Naive thymus-derived CD8-positive, alpha-beta T cell (primary cell): ENCODE results near the gene GORASP2. TPM values are rescaled to one million over a fixed set of nuclear protein-coding genes. Genes with fewer than 3 reads are reported as not detected.
A peak's percentile ranks its signal among the peaks of the same experiment; 100 is the strongest.

Experiments
- ATAC-seq, 2 donors: fragments of 150-1000 bp; cut with Tn5 transposase in 1 of 2; sonication (Bioruptor Pico), chemical (Tn5 transposase) in 1 of 2; 1 replicate in 1 of 2; 2 replicates in 1 of 2; pipeline ENCODE4 v1.10.0; 2021; ENCODE audit warnings: mild to moderate bottlenecking in 2 of 2, moderate library complexity in 2 of 2
- POLR2A ChIA-PET: fragments of 350-600 bp; sonication (Branson Sonifier 250); formaldehyde crosslinking; loops from one replicate; lab custom pipeline; 2021; ENCODE audit warnings: antibody characterized with exemption; lab: Charles Lee
- DNase-seq, 10 donors: peaks; one replicate each; pipeline versions ENCODE4 v3.0.0 to v3.0.0-alpha.2; 2020 to 2022
- H3K27ac Mint-ChIP-seq, 10 donors: one replicate each; pipeline ENCODE4 v1.8.0; 2020 to 2022; ENCODE audit warnings: mild to moderate bottlenecking in 10 of 10, mixed read lengths in 10 of 10, moderate library complexity in 4 of 10, inconsistent platforms in 1 of 10
- H3K27me3 Mint-ChIP-seq, 5 donors: one replicate each; pipeline ENCODE4 v1.8.0; 2021 to 2022; ENCODE audit warnings: mixed read lengths in 5 of 5
- H3K36me3 Mint-ChIP-seq, 3 donors: one replicate each; pipeline ENCODE4 v1.8.0; 2020 to 2022; ENCODE audit warnings: mixed read lengths in 3 of 3, mild to moderate bottlenecking in 2 of 3, inconsistent platforms in 1 of 3
- H3K4me1 Mint-ChIP-seq, 4 donors: one replicate each; pipeline ENCODE4 v1.8.0; 2021 to 2022; ENCODE audit warnings: mixed read lengths in 4 of 4
- H3K4me3 Mint-ChIP-seq, 10 donors: one replicate each; pipeline ENCODE4 v1.8.0; 2020 to 2022; ENCODE audit warnings: mild to moderate bottlenecking in 10 of 10, mixed read lengths in 10 of 10, moderate library complexity in 6 of 10, inconsistent platforms in 1 of 10
- H3K9me3 Mint-ChIP-seq, 9 donors: one replicate each; pipeline ENCODE4 v1.8.0; 2020 to 2022; ENCODE audit warnings: mixed read lengths in 9 of 9, mild to moderate bottlenecking in 3 of 9, inconsistent platforms in 1 of 9, moderate library complexity in 1 of 9
- polyA plus RNA-seq, 3 donors: library from polyadenylated mRNA; unstranded; fragments of 300-500 nt; fragmentation: Illumina TruSeq; gene quantifications; one replicate each; pipeline ENCODE4 v1.2.3, GENCODE V29; 2021
- total RNA-seq, 8 experiments: library from RNA in 2 of 8; stranded (reverse) in 2 of 8; gene quantifications; one replicate each; pipeline ENCODE4 v1.2.3 and lab custom pipeline; 2021 to 2026

The GORASP2 gene
- total and polyA plus RNA-seq, 5 experiments from 2014 or later = 66.0 to 91.9 (median 74.7) TPM

DNA sequence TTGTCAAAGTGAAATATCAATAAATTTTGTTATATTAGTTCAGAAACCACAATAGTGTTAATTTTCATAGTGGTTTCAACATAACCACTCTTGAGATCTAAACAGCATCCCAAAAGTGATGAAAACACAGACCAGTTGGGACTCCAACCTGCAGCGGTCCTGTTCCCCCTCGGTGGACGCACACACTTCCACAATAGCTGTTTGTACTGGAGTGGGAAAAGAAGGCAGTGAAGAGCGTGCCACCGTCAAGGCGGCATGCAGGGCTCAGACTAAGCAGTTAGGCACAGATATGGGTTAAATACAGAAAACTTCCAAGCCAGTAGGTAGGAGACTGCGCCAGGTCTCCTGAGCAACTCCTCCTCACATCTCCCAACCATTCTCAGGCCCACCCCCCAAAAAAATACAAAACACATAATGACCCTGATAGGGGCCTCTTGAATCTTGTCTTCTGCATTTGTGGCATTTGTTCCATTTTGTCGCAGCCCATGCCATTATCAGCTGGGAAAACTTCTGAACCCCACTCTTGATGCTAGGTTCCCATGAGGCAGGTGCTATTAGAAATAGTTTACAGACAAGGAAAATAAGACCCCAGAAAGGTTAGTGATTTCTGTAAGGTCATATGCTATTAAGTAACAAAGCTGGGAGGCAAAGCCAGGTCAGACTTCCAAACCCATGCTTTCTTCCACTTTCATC lies 57.7 kb downstream of the GORASP2 start:
- POLR2A ChIA-PET = no interaction called here
- Mint-ChIP-seq H3K27ac (peak overlapping the region in 3 of 10 donors; percentile 0 to 47 (median 25)), H3K9me3 (no peaks in the 10 kb centered on the region), H3K4me1 (peaks cover 0 to 10% (median 2%) of the 10 kb centered on the region in 4 donors), H3K4me3 (peak overlapping the region in 1 of 10 donors; percentile 38), H3K27me3 (no peaks in the 10 kb centered on the region), H3K36me3 (peaks cover 4 to 11% (median 6%) of the 10 kb centered on the region in 3 donors)
- DNase-seq (no peak), ATAC-seq (no peak)

- POLR2A ChIA-PET = no interaction called here
- H3K27ac Mint-ChIP-seq = peak overlapping the region in 3 of 10 donors; percentile 27 to 33 (median 30)
- peaks cover 0 to 7% (median 0%) of the 10 kb centered on the region in 4 donors for H3K4me1 Mint-ChIP-seq
- no peaks in the 10 kb centered on the region for H3K27me3 Mint-ChIP-seq
- H3K4me3 Mint-ChIP-seq = no peak overlapping the region
- H3K36me3 Mint-ChIP-seq = peaks cover 5 to 50% (median 26%) of the 10 kb centered on the region in 3 donors
- no peaks in the 10 kb centered on the region for H3K9me3 Mint-ChIP-seq
- DNase-seq (no peak), ATAC-seq (no peak)
Observed at GRCh38 chr2:170991398-170992182, 62.5 kb downstream of the GORASP2 start.

DNA sequence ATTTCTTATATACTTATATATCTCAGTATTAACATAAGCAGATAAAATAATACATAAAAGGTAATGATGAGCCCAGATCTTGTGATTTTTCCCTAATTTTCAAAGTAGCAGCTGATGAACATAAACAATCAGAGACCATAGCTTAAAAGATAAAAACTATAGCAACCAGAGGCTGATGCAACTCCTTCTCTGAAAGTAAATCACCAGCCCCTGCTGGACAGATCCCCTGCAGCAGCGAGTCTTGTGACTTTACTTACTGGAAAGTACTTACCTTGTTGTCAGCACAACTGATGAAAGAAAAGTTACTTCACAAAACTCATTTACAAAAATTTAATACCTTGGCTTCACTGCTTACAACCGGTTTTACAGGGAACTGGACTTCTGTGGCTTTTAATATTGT lies 67.3 kb downstream of the GORASP2 start:
- ATAC-seq (no peak), DNase-seq (no peak)
- no peak overlapping the region for H3K4me3 Mint-ChIP-seq
- H3K4me1 Mint-ChIP-seq = peaks cover 0 to 3% (median under 1%) of the 10 kb centered on the region in 4 donors
- no peaks in the 10 kb centered on the region for H3K9me3 Mint-ChIP-seq
- H3K27me3 Mint-ChIP-seq = no peaks in the 10 kb centered on the region
- POLR2A ChIA-PET = no interaction called here
- H3K36me3 Mint-ChIP-seq = peaks cover 10 to 75% (median 23%) of the 10 kb centered on the region in 3 donors
- no peak overlapping the region for H3K27ac Mint-ChIP-seq

GRCh38 chr2:170997893-170998597 lies 69.0 kb downstream of the GORASP2 start:
- no peaks in the 10 kb centered on the region for H3K27me3 Mint-ChIP-seq
- no peaks in the 10 kb centered on the region for H3K9me3 Mint-ChIP-seq
- POLR2A ChIA-PET = interaction anchor here (0.9 kb wide), 1 partner anchor 88 kb away, joined by 3 read pairs; no protein-coding TSS in a partner anchor
- H3K36me3 Mint-ChIP-seq = peaks cover 5 to 72% (median 19%) of the 10 kb centered on the region in 3 donors
- no peak for DNase-seq
- no peak for ATAC-seq
- no peak overlapping the region for H3K4me3 Mint-ChIP-seq
- peak overlapping the region in 4 of 10 donors; percentile 9 to 62 (median 24) for H3K27ac Mint-ChIP-seq
- H3K4me1 Mint-ChIP-seq = peaks cover 0 to 2% (median 0%) of the 10 kb centered on the region in 4 donors

- Mint-ChIP-seq H3K9me3 (no peaks in the 10 kb centered on the region), H3K36me3 (peaks cover 5 to 71% (median 20%) of the 10 kb centered on the region in 3 donors), H3K27me3 (no peaks in the 10 kb centered on the region), H3K4me1 (peaks cover 0 to 2% (median 0%) of the 10 kb centered on the region in 4 donors), H3K4me3 (no peak overlapping the region), H3K27ac (no peak overlapping the region)
- DNase-seq = no peak
- ATAC-seq = no peak
- POLR2A ChIA-PET = no interaction called here
Observed at GRCh38 chr2:170999654-171000053, 70.6 kb downstream of the GORASP2 start.

GRCh38 chr2:171004363-171004762 lies 75.3 kb downstream of the GORASP2 start:
- Mint-ChIP-seq H3K36me3 (peaks cover 18 to 73% (median 29%) of the 10 kb centered on the region in 3 donors), H3K27me3 (no peaks in the 10 kb centered on the region), H3K4me3 (no peak overlapping the region), H3K9me3 (no peaks in the 10 kb centered on the region), H3K4me1 (peaks cover 0 to 3% (median 2%) of the 10 kb centered on the region in 4 donors), H3K27ac (peak overlapping the region in 1 of 10 donors; percentile 62)
- POLR2A ChIA-PET = no interaction called here
- ATAC-seq (no peak), DNase-seq (no peak)

- POLR2A ChIA-PET = no interaction called here
- Mint-ChIP-seq H3K27ac (no peak overlapping the region), H3K4me1 (peaks cover 0 to 3% (median 2%) of the 10 kb centered on the region in 4 donors), H3K9me3 (no peaks in the 10 kb centered on the region), H3K36me3 (peaks cover 20 to 78% (median 29%) of the 10 kb centered on the region in 3 donors), H3K4me3 (no peak overlapping the region), H3K27me3 (no peaks in the 10 kb centered on the region)
- DNase-seq (no peak), ATAC-seq (no peak)
Observed at GRCh38 chr2:171004833-171005232, 75.8 kb downstream of the GORASP2 start.

DNA sequence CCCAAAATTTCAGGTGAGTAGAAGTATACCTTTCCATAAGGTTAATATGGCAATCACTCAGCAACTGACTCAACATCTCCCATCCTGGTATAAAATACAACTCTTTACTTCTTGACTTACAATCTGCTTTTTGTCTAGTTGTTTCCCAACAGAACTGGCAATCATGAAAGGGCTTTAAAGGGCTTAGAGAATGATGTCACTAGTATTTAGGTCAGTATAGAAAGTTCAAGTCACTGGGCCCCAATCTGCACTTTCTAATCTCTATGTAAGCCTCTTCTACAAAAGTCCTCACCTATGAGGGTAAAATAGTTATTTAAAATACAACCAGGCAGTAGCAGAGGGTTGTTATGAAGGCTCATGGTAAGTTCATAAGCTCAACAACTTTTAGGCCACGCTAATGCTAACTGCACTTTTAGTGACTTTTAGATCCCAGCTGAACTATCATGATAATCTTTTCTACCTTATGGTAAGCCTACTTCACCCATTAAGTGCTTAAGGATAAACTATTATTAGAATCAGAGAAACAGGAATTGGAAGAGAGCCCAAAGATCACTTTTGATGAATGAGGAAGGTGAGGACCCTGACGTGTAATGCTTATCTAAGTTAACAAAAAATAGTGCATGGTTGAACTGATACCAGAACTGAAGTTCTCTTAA lies 79.6 kb downstream of the GORASP2 start:
- POLR2A ChIA-PET = interaction anchor here (0.7 to 1.3 kb wide), 3 partner anchors 78 to 425 kb away, joined by 3 to 4 read pairs (median 3); partner anchors contain the start of gene METTL8
- H3K4me3 Mint-ChIP-seq = no peak overlapping the region
- no peaks in the 10 kb centered on the region for H3K27me3 Mint-ChIP-seq
- no peak for DNase-seq
- H3K4me1 Mint-ChIP-seq = peaks cover 0 to 3% (median 2%) of the 10 kb centered on the region in 4 donors
- H3K27ac Mint-ChIP-seq = peak overlapping the region in 6 of 10 donors; percentile 28 to 69 (median 46)
- H3K9me3 Mint-ChIP-seq = no peaks in the 10 kb centered on the region
- peaks cover 22 to 84% (median 33%) of the 10 kb centered on the region in 3 donors for H3K36me3 Mint-ChIP-seq
- ATAC-seq = no peak

GRCh38 chr2:171009386-171009785 lies 80.3 kb downstream of the GORASP2 start:
- Mint-ChIP-seq H3K27me3 (no peaks in the 10 kb centered on the region), H3K4me3 (no peak overlapping the region), H3K36me3 (peaks cover 24 to 84% (median 30%) of the 10 kb centered on the region in 3 donors), H3K4me1 (peaks cover 0 to 4% (median 2%) of the 10 kb centered on the region in 4 donors), H3K9me3 (no peaks in the 10 kb centered on the region), H3K27ac (peak overlapping the region in 4 of 10 donors; percentile 0 to 75 (median 20))
- DNase-seq (no peak), ATAC-seq (no peak)
- POLR2A ChIA-PET = no interaction called here

DNA sequence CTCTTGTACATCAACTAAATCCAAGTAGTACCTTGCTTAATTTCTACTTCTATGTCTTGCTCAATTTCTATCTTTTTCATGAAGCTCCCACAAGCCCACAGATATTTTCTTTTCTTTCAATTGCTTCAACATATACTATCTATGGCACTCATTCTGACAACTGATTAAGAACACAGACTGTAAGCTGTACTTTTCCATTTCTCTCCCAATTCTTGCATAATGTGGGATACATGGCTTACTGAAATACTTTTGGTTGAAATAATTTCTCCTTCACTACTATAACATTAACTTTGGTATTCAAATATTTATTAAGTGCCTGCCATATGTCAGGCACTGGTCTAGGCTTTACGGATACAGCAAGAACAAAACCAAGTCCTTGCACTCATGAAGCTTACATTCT lies 84.8 kb downstream of the GORASP2 start:
- ATAC-seq (no peak), DNase-seq (no peak)
- H3K4me3 Mint-ChIP-seq = no peak overlapping the region
- H3K4me1 Mint-ChIP-seq = peaks cover 0 to 14% (median 5%) of the 10 kb centered on the region in 4 donors
- H3K9me3 Mint-ChIP-seq = no peaks in the 10 kb centered on the region
- H3K36me3 Mint-ChIP-seq = peaks cover 14 to 63% (median 24%) of the 10 kb centered on the region in 3 donors
- no peaks in the 10 kb centered on the region for H3K27me3 Mint-ChIP-seq
- peak overlapping the region in 1 of 10 donors; percentile 5 for H3K27ac Mint-ChIP-seq
- POLR2A ChIA-PET = interaction anchor here (0.7 kb wide), 1 partner anchor 21 kb away, joined by 3 read pairs; no protein-coding TSS in a partner anchor

DNA sequence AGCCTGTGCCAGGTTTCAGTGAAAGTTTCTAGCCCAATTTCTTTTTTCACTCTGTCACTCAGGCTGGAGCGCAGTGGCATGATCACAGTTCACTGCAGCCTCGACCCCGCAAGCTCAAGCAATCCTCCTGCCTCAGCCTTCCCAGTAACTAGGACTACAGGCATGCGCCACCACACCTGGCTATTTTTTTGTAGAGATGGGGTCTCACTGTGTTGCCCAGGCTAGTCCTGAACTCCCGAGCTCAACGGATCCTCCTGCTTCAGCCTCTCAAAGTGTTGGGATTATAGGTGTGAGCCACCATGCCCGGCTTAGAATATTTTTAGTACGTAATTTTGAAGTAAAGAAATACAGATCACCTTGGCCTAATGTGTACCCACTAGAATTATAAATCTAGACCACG lies 87.1 kb downstream of the GORASP2 start:
- Mint-ChIP-seq H3K4me3 (no peak overlapping the region), H3K36me3 (peaks cover 7 to 50% (median 25%) of the 10 kb centered on the region in 3 donors), H3K27me3 (no peaks in the 10 kb centered on the region), H3K27ac (no peak overlapping the region), H3K9me3 (no peaks in the 10 kb centered on the region), H3K4me1 (peaks cover 4 to 18% (median 9%) of the 10 kb centered on the region in 4 donors)
- ATAC-seq (no peak), DNase-seq (no peak)
- POLR2A ChIA-PET = no interaction called here
